H1 (cell line): ENCODE results near the gene CHST11. TPM values are rescaled to one million over a fixed set of nuclear protein-coding genes. Genes with fewer than 3 reads are reported as not detected.

Source experiments
- CHD7 ChIP-seq: fragments of 300-600 bp; sonication (generic); IDR thresholded peaks from 2 replicates; pipeline ENCODE4 v1.7.1; 2012; ENCODE audit warnings: low read length, moderate library complexity, mild to moderate bottlenecking, inconsistent platforms; ENCODE audit not compliant: insufficient replicate concordance
- CTBP2 ChIP-seq: IDR thresholded peaks from 2 replicates; pipeline ENCODE4 v1.7.0; 2011; ENCODE audit warnings: borderline replicate concordance, mild to moderate bottlenecking, moderate library complexity, mixed read lengths, low read length; ENCODE audit not compliant: insufficient read depth, insufficient read length
- FOSL1 ChIP-seq: IDR thresholded peaks from 2 replicates; pipeline ENCODE4 v1.6.1; 2011; ENCODE audit warnings: mild to moderate bottlenecking, low read depth, low read length, moderate library complexity; ENCODE audit not compliant: insufficient read depth
- polyA plus RNA-seq, 7 experiments: library from polyadenylated mRNA; depleted of rRNA in 3 of 7; stranded (reverse) in 5 of 7; unstranded in 2 of 7; fragments of >200 nt in 5 of 7; fragments of 200-250 nt in 2 of 7; gene quantifications; 1 replicate in 5 of 7; 2 replicates in 1 of 7; 4 replicates in 1 of 7; pipeline versions ENCODE4 v1.2.1 to v1.2.3, GENCODE V29; 2011 to 2013; ENCODE audit warnings: missing spikeins in 2 of 7, mixed read lengths in 2 of 7
- total RNA-seq: library from RNA; stranded (reverse); fragmentation: NEBNext Ultra II Directional; extraction: Animal tissue kit (Norgen Biotek cat#: 25700); gene quantifications from 2 replicates; pipeline ENCODE4 v1.2.1, GENCODE V29; 2021
- TF ChIP-seq, protein P1 (sequence below): IDR thresholded peaks from 2 replicates; pipeline ENCODE4 v1.6.1; 2012; ENCODE audit warnings: inconsistent platforms

The CHST11 gene
- total and polyA plus RNA-seq, 2 of the 8 experiments (the other 6 are each of a cell fraction or from before 2014, with no cell fraction given) = 14.4 to 20.8 TPM

DNA sequence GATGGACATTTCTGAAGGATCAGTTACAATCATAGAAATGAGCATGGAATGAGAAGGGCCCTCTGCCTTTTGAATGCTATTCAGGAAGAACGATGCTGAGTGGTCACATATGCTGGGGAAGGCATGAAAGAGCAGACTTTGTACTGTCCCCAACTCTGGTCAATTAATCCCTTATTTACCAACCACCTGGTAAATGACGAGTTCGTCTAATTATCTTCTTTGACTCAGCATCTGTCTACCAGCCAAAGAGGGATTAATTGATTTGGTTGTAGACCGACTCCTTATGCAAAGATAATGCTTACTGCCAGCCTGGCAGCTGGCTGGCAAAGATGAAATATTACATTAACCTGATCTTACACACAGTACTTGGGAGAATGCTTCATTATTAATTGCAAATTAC is 152.2 kb downstream of the CHST11 start (continued):
- TF ChIP-seq CHD7 (no peak), CTBP2 (no peak), FOSL1 (no peak)
- TF ChIP-seq, protein P1, sequence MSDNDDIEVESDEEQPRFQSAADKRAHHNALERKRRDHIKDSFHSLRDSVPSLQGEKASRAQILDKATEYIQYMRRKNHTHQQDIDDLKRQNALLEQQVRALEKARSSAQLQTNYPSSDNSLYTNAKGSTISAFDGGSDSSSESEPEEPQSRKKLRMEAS = no peak
